K562 (cell line): ENCODE data around the gene CDS1.

Source experiments
- BHLHE40 ChIP-seq: IDR thresholded peaks from 2 replicates; pipeline ENCODE4 v1.6.1; 2011; ENCODE audit warnings: low read length, improper control_type of control experiment
- CTCF ChIP-seq, 3 experiments: IDR thresholded peaks in 2 of 3; conservative IDR thresholded peaks in 1 of 3; 2 replicates each; pipeline ENCODE4 v1.5.1; 2011 to 2012; ENCODE audit warnings: low read length in 3 of 3, mild to moderate bottlenecking in 3 of 3, control low read depth in 2 of 3, improper control_type of control experiment in 1 of 3, inconsistent platforms in 1 of 3, low read depth in 1 of 3, mixed read lengths in 1 of 3, moderate library complexity in 1 of 3; ENCODE audit not compliant: insufficient read depth in 2 of 3
- ELF1 ChIP-seq: fragments of 200-800 bp; sonication (Bioruptor generic); IDR thresholded peaks from 2 replicates; pipeline ENCODE4 v1.6.1; 2016; ENCODE audit warnings: missing genetic modification characterization, missing compliant biosample characterization
- EP300 ChIP-seq: IDR thresholded peaks from 2 replicates; pipeline ENCODE4 v1.6.1; 2012; ENCODE audit warnings: low read length, improper control_type of control experiment
- ETV1 ChIP-seq: fragments of 450-650 bp; conservative IDR thresholded peaks from 2 replicates; pipeline ENCODE4 v1.6.1; 2016; ENCODE audit warnings: missing genetic modification characterization, control low read depth, low read depth, missing compliant biosample characterization
- NRF1 ChIP-seq, 2 experiments: fragments of 450-650 bp; IDR thresholded peaks in 1 of 2; conservative IDR thresholded peaks in 1 of 2; 2 replicates each; pipeline ENCODE4 v1.6.1; 2014; ENCODE audit warnings: mild to moderate bottlenecking in 2 of 2
- PATZ1 ChIP-seq: fragments of 250-450 bp; sonication (Bioruptor Pico); IDR thresholded peaks from 2 replicates; pipeline ENCODE4 v1.5.0; 2020; ENCODE audit warnings: mild to moderate bottlenecking, borderline replicate concordance
- ZBTB26 ChIP-seq: fragments of 450-650 bp; formaldehyde crosslinking; IDR thresholded peaks from 2 replicates; pipeline ENCODE4 v1.4.0; 2022; ENCODE audit warnings: missing genetic modification characterization
- ZNF263 ChIP-seq: sonication (generic); formaldehyde crosslinking; IDR thresholded peaks from 2 replicates; pipeline ENCODE4 v1.8.0; 2022; ENCODE audit warnings: mild to moderate bottlenecking, missing genetic modification reagents, borderline replicate concordance
- ZNF431 ChIP-seq: sonication (generic); formaldehyde crosslinking; IDR thresholded peaks from 2 replicates; pipeline ENCODE4 v1.8.0; 2022; ENCODE audit warnings: mild to moderate bottlenecking, missing genetic modification reagents
- ZNF512 ChIP-seq: IDR thresholded peaks from 2 replicates; pipeline ENCODE4 v1.6.1; 2016; ENCODE audit warnings: missing genetic modification characterization, missing compliant biosample characterization

- TF ChIP-seq PATZ1 (CRISPR knock-in tag) (no peak), EP300 (no peak), ELF1 (tag) (no peak), ETV1 (tag) (no peak), ZNF263 (CRISPR knock-in tag) (no peak), BHLHE40 (no peak), ZNF512 (tag) (no peak), ZBTB26 (no peak), NRF1 (conservative IDR thresholded peaks at IDR 0.05 in 1 of 2, IDR thresholded peaks at IDR 0.05 in 1 of 2) (no peak), ZNF431 (CRISPR knock-in tag) (no peak), CTCF (IDR thresholded peaks at IDR 0.05 in 2 of 3, conservative IDR thresholded peaks at IDR 0.05 in 1 of 3; ENCODE audit: insufficient read depth in 2 of 3, low read depth in 1 of 3, low read length in 3 of 3) (no peak)
Observed at GRCh38 chr4:84678976-84679744, 96.2 kb downstream of the CDS1 start.
